HG03457 (cell line): Measurements from ENCODE around the gene NCOA7.
"Not testable (repeated sequence)": the region's sequence is repeated elsewhere in the genome, so short reads cannot be mapped to it uniquely, and the experiment has no call there.

Experiments
- ATAC-seq: cut with Tn5 transposase; IDR thresholded peaks from one replicate; pipeline ENCODE4 v1.9.1; 2021; ENCODE audit warnings: moderate number of reproducible peaks; ENCODE audit not compliant: unreplicated experiment

NCOA7 gene

GRCh38 chr6:125832391-125833117 is 41.8 kb downstream of the NCOA7 start:
- no peak for ATAC-seq

- ATAC-seq, result peak; percentile 91
Measured at GRCh38 chr6:125834348-125834747, 43.6 kb downstream of the NCOA7 start.

GRCh38 chr6:125835221-125835744 is 44.5 kb downstream of the NCOA7 start:
- ATAC-seq, result no peak

- no peak for ATAC-seq
Measured at GRCh38 chr6:125836466-125836865, 45.7 kb downstream of the NCOA7 start.

- no peak for ATAC-seq
Measured at GRCh38 chr6:125839471-125839870, 48.7 kb downstream of the NCOA7 start.

GRCh38 chr6:125839879-125840278 is 49.1 kb downstream of the NCOA7 start:
- ATAC-seq, result no peak

- ATAC-seq, result no peak
Measured at GRCh38 chr6:125841356-125842090, 50.8 kb downstream of the NCOA7 start.

- ATAC-seq, result no peak
Measured at GRCh38 chr6:125842091-125842626, 51.4 kb downstream of the NCOA7 start.

GRCh38 chr6:125843593-125843992 is 52.8 kb downstream of the NCOA7 start:
- no peak for ATAC-seq

- no peak for ATAC-seq
Measured at GRCh38 chr6:125844989-125845388, 54.2 kb downstream of the NCOA7 start.

GRCh38 chr6:125846292-125847024 is 55.7 kb downstream of the NCOA7 start:
- ATAC-seq, result no peak

GRCh38 chr6:125848286-125848685 is 57.5 kb downstream of the NCOA7 start:
- not testable (repeated sequence) for ATAC-seq

GRCh38 chr6:125850361-125850760 is 59.6 kb downstream of the NCOA7 start:
- ATAC-seq, result no peak

- ATAC-seq, result no peak
Measured at GRCh38 chr6:125852587-125852986, 61.8 kb downstream of the NCOA7 start.

- no peak for ATAC-seq
Measured at GRCh38 chr6:125853168-125853567, 62.4 kb downstream of the NCOA7 start.

- ATAC-seq, result no peak
Measured at GRCh38 chr6:125853756-125854155, 63.0 kb downstream of the NCOA7 start.

GRCh38 chr6:125854355-125854754 is 63.6 kb downstream of the NCOA7 start:
- no peak for ATAC-seq

- no peak for ATAC-seq
Measured at GRCh38 chr6:125855783-125856182, 65.0 kb downstream of the NCOA7 start.

- no peak for ATAC-seq
Measured at GRCh38 chr6:125857846-125858245, 67.1 kb downstream of the NCOA7 start.

GRCh38 chr6:125858427-125859320 is 67.9 kb downstream of the NCOA7 start:
- no peak for ATAC-seq
